Ishikawa (cell line): ENCODE measurements around the gene EXOC4.

Source experiments
- EP300 ChIP-seq: IDR thresholded peaks from 2 replicates; pipeline ENCODE4 v1.6.1; 2012; ENCODE audit warnings: borderline replicate concordance
- FOXM1 ChIP-seq: IDR thresholded peaks from 2 replicates; pipeline ENCODE4 v1.6.1; 2012; ENCODE audit warnings: low read depth, borderline replicate concordance
- TAF1 ChIP-seq: IDR thresholded peaks from 2 replicates; pipeline ENCODE4 v1.6.1; 2012; ENCODE audit warnings: low read depth, mild to moderate bottlenecking
- TEAD4 ChIP-seq: IDR thresholded peaks from 2 replicates; pipeline ENCODE4 v1.6.1; 2012
- TF ChIP-seq, protein P1 (sequence below): IDR thresholded peaks from 2 replicates; pipeline ENCODE4 v1.6.1; 2012

DNA sequence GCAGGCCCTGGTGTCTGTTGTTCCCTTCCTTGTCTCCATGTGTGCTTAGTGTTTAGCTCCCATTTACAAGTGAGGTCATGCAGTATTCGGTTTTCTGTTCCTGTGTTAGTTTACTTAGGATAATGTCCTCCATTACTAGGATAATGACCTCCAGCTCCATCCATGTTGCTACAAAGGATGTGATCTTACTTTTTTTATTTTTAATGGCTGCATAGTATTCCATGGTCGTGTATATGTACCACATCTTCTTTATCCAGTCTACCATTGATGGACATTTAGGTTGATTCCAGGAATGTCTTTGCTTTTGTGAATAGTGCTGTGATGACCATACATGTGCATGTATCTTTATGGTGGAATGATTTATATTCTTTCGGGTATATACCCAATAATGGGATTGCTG, 333.4 kb downstream of the EXOC4 start:
- TF ChIP-seq EP300 (no peak), TAF1 (no peak), FOXM1 (no peak), TEAD4 (no peak)
- TF ChIP-seq, protein P1, sequence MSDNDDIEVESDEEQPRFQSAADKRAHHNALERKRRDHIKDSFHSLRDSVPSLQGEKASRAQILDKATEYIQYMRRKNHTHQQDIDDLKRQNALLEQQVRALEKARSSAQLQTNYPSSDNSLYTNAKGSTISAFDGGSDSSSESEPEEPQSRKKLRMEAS, result no peak
